Renal pelvis (tissue), 4 donors: Measurements from ENCODE around the gene MYH10. TPM values are rescaled to one million over a fixed set of nuclear protein-coding genes. Genes with fewer than 3 reads are reported as not detected.
A peak's percentile ranks its signal among the peaks of the same experiment; 100 is the strongest.

Source experiments
- DNase-seq: peaks from one replicate; pipeline ENCODE4 v3.0.0-alpha.2; 2013
- polyA plus RNA-seq, 3 donors: library from polyadenylated mRNA; unstranded; fragments of 120-200 nt; gene quantifications; one replicate each; pipeline ENCODE4 v1.2.1, GENCODE V29; 2013; ENCODE audit not compliant: insufficient read length in 3 of 3

The MYH10 gene
- polyA plus RNA-seq, 3 donors: 232 to 268 (median 246) TPM

- no peak for DNase-seq
Measured at GRCh38 chr17:8654822-8655221, 24.3 kb upstream of the MYH10 start.

GRCh38 chr17:8651013-8651412 lies 20.5 kb upstream of the MYH10 start:
- no peak for DNase-seq

- DNase-seq: no peak
Measured at GRCh38 chr17:8650119-8650499, 19.6 kb upstream of the MYH10 start.

GRCh38 chr17:8649157-8650118 lies 18.9 kb upstream of the MYH10 start:
- DNase-seq: no peak

- DNase-seq: no peak
Measured at GRCh38 chr17:8647956-8648355, 17.4 kb upstream of the MYH10 start.

GRCh38 chr17:8647202-8647601 lies 16.7 kb upstream of the MYH10 start:
- no peak for DNase-seq

- DNase-seq: no peak
Measured at GRCh38 chr17:8644507-8644902, 14.0 kb upstream of the MYH10 start.

GRCh38 chr17:8643855-8644506 lies 13.5 kb upstream of the MYH10 start:
- DNase-seq: no peak

GRCh38 chr17:8639709-8640108 lies 9.2 kb upstream of the MYH10 start:
- no peak for DNase-seq

- DNase-seq: peak; percentile 49
Measured at GRCh38 chr17:8632061-8632460, 1.5 kb upstream of the MYH10 start.

GRCh38 chr17:8631554-8631877 lies 991 bp upstream of the MYH10 start:
- DNase-seq: no peak

- peak; percentile 100 for DNase-seq
Measured at GRCh38 chr17:8630802-8631553, 453 bp upstream of the MYH10 start.

- peak; percentile 42 for DNase-seq
Measured at GRCh38 chr17:8629371-8630226, 926 bp downstream of the MYH10 start.

GRCh38 chr17:8628609-8629169 lies 1.8 kb downstream of the MYH10 start:
- DNase-seq: peak; percentile 30

- DNase-seq: no peak
Measured at GRCh38 chr17:8628172-8628571, 2.4 kb downstream of the MYH10 start.

GRCh38 chr17:8623591-8623990 lies 6.9 kb downstream of the MYH10 start:
- no peak for DNase-seq

GRCh38 chr17:8622191-8622590 lies 8.3 kb downstream of the MYH10 start:
- DNase-seq: no peak

- DNase-seq: no peak
Measured at GRCh38 chr17:8621585-8621984, 8.9 kb downstream of the MYH10 start.

- no peak for DNase-seq
Measured at GRCh38 chr17:8619294-8619693, 11.2 kb downstream of the MYH10 start.

- no peak for DNase-seq
Measured at GRCh38 chr17:8618825-8619224, 11.7 kb downstream of the MYH10 start.

GRCh38 chr17:8614988-8615387 lies 15.5 kb downstream of the MYH10 start:
- no peak for DNase-seq
